ENCODE results near the gene NUP98. TPM values are rescaled to one million over a fixed set of nuclear protein-coding genes. Genes with fewer than 3 reads are reported as not detected.

NUP98 gene
- total and polyA plus RNA-seq, 10 of the 15 experiments (the other 5 are each of a cell fraction or from before 2014, with no cell fraction given): 21.7 to 108 (median 78.9) TPM

DNA sequence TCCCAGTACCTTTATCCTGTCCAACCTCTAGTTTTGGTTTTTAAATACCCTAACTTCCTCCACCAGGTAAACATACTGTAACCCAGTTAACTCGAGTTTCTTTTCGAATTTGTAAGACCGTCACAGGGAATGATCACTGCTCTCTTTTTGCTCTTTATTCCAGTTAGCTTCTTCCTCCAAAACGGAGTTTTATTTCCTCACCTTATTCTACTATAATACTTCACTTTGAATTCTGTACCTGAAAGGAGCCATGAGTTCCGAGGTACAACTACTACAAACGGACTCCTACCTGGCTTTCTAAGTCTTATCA lies 1.4 kb downstream of the NUP98 start (continued):
- no peak for TF ChIP-seq ZSCAN29 (IDR thresholded peaks at IDR 0.05)
- TF ChIP-seq, protein P1, sequence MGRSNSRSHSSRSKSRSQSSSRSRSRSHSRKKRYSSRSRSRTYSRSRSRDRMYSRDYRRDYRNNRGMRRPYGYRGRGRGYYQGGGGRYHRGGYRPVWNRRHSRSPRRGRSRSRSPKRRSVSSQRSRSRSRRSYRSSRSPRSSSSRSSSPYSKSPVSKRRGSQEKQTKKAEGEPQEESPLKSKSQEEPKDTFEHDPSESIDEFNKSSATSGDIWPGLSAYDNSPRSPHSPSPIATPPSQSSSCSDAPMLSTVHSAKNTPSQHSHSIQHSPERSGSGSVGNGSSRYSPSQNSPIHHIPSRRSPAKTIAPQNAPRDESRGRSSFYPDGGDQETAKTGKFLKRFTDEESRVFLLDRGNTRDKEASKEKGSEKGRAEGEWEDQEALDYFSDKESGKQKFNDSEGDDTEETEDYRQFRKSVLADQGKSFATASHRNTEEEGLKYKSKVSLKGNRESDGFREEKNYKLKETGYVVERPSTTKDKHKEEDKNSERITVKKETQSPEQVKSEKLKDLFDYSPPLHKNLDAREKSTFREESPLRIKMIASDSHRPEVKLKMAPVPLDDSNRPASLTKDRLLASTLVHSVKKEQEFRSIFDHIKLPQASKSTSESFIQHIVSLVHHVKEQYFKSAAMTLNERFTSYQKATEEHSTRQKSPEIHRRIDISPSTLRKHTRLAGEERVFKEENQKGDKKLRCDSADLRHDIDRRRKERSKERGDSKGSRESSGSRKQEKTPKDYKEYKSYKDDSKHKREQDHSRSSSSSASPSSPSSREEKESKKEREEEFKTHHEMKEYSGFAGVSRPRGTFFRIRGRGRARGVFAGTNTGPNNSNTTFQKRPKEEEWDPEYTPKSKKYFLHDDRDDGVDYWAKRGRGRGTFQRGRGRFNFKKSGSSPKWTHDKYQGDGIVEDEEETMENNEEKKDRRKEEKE (IDR thresholded peaks at IDR 0.05): no peak
- TF ChIP-seq, protein P2, sequence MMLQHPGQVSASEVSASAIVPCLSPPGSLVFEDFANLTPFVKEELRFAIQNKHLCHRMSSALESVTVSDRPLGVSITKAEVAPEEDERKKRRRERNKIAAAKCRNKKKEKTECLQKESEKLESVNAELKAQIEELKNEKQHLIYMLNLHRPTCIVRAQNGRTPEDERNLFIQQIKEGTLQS (IDR thresholded peaks at IDR 0.05; ENCODE audit: borderline replicate concordance, extremely low read depth, low read depth, low read length): no peak
- TF ChIP-seq POLR2AphosphoS2 (IDR thresholded peaks at IDR 0.05; ENCODE audit: low read depth, low read length): no peak
- TF ChIP-seq BACH1 (IDR thresholded peaks at IDR 0.05; ENCODE audit: borderline replicate concordance): no peak
- TF ChIP-seq, protein P3, sequence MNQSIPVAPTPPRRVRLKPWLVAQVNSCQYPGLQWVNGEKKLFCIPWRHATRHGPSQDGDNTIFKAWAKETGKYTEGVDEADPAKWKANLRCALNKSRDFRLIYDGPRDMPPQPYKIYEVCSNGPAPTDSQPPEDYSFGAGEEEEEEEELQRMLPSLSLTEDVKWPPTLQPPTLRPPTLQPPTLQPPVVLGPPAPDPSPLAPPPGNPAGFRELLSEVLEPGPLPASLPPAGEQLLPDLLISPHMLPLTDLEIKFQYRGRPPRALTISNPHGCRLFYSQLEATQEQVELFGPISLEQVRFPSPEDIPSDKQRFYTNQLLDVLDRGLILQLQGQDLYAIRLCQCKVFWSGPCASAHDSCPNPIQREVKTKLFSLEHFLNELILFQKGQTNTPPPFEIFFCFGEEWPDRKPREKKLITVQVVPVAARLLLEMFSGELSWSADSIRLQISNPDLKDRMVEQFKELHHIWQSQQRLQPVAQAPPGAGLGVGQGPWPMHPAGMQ (IDR thresholded peaks at IDR 0.05; ENCODE audit: borderline replicate concordance): no peak
- TF ChIP-seq, protein P4, sequence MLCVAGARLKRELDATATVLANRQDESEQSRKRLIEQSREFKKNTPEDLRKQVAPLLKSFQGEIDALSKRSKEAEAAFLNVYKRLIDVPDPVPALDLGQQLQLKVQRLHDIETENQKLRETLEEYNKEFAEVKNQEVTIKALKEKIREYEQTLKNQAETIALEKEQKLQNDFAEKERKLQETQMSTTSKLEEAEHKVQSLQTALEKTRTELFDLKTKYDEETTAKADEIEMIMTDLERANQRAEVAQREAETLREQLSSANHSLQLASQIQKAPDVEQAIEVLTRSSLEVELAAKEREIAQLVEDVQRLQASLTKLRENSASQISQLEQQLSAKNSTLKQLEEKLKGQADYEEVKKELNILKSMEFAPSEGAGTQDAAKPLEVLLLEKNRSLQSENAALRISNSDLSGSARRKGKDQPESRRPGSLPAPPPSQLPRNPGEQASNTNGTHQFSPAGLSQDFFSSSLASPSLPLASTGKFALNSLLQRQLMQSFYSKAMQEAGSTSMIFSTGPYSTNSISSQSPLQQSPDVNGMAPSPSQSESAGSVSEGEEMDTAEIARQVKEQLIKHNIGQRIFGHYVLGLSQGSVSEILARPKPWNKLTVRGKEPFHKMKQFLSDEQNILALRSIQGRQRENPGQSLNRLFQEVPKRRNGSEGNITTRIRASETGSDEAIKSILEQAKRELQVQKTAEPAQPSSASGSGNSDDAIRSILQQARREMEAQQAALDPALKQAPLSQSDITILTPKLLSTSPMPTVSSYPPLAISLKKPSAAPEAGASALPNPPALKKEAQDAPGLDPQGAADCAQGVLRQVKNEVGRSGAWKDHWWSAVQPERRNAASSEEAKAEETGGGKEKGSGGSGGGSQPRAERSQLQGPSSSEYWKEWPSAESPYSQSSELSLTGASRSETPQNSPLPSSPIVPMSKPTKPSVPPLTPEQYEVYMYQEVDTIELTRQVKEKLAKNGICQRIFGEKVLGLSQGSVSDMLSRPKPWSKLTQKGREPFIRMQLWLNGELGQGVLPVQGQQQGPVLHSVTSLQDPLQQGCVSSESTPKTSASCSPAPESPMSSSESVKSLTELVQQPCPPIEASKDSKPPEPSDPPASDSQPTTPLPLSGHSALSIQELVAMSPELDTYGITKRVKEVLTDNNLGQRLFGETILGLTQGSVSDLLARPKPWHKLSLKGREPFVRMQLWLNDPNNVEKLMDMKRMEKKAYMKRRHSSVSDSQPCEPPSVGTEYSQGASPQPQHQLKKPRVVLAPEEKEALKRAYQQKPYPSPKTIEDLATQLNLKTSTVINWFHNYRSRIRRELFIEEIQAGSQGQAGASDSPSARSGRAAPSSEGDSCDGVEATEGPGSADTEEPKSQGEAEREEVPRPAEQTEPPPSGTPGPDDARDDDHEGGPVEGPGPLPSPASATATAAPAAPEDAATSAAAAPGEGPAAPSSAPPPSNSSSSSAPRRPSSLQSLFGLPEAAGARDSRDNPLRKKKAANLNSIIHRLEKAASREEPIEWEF (IDR thresholded peaks at IDR 0.05; ENCODE audit: insufficient replicate concordance, low read depth, low read length): no peak

Data from GM12878 (cell line).